Measurements from ENCODE around the gene ELF4.

- TF ChIP-seq CTCF (IDR thresholded peaks at IDR 0.05), result no peak
- TF ChIP-seq POLR2A (IDR thresholded peaks at IDR 0.05), result no peak
These were observed 11.2 kb upstream of the ELF4 start for GRCh38 chrX:130121505-130121800.

Data from testis (tissue), 2 donors.